HCT116 (cell line): ENCODE results near the gene CFAP61. TPM values are rescaled to one million over a fixed set of nuclear protein-coding genes. Genes with fewer than 3 reads are reported as not detected.

Experiments
- ATAC-seq: fragments of 200-7000 bp; cut with Tn5 transposase; 2 replicates; pipeline ENCODE4 v1.9.1; 2020; ENCODE audit warnings: mild to moderate bottlenecking, moderate library complexity
- BruUV-seq: library from RNA; stranded (reverse); fragments of 400-500 nt; replicated peaks from 2 replicates; lab custom pipeline; 2021; lab: Mats Ljungman, UMichigan
- CTCF ChIA-PET: fragments of 300-600 bp; sonication (Branson Sonifier 250); formaldehyde crosslinking; loops from one replicate; lab custom pipeline; 2021; ENCODE audit warnings: antibody characterized with exemption; lab: Charles Lee
- POLR2A ChIA-PET: fragments of 300-600, 350-600 bp; sonication (Branson Sonifier 250); formaldehyde crosslinking; loops from one replicate; lab custom pipeline; 2021; ENCODE audit warnings: antibody characterized with exemption; lab: Charles Lee
- RAD21 ChIA-PET, 2 experiments: fragments of 300-600 bp; sonication (Branson Sonifier 250); formaldehyde crosslinking; loops; one replicate each; lab custom pipeline; 2023; ENCODE audit warnings: low total read pairs in 2 of 2; ENCODE audit not compliant: uncharacterized antibody in 2 of 2, unreplicated experiment in 2 of 2, low non-redundant PET in 1 of 2; lab: Charles Lee
- DNase-seq: peaks from one replicate; pipeline ENCODE4 v3.0.0-alpha.2; 2010; ENCODE audit warnings: low read depth, low spot score
- H2AFZ ChIP-seq: fragments of 200-600 bp; shearing (Covaris generic), sonication (generic); 2 replicates; pipeline ENCODE4 v1.6.1; 2017; ENCODE audit warnings: low read depth, mixed run types, mixed read lengths, antibody characterized with exemption, low read length; ENCODE audit not compliant: poor library complexity, severe bottlenecking
- H3K27ac ChIP-seq: 2 replicates; pipeline ENCODE4 v1.5.1; 2012; ENCODE audit warnings: low read depth, low read length
- H3K27me3 ChIP-seq: fragments of 200-600 bp; sonication (generic); 2 replicates; pipeline ENCODE4 v1.6.1; 2016; ENCODE audit warnings: mixed run types, low read length, mixed read lengths; ENCODE audit not compliant: insufficient read depth
- H3K36me3 ChIP-seq, 2 experiments: fragments of 200-500 bp in 1 of 2; fragments of 200-600 bp in 1 of 2; sonication (Bioruptor generic) in 1 of 2; sonication (generic) in 1 of 2; 2 replicates each; pipeline versions ENCODE4 v1.5.1 to v1.6.1; 2014 to 2016; ENCODE audit warnings: low read length in 2 of 2, inconsistent platforms in 1 of 2, mixed read lengths in 1 of 2, mixed run types in 1 of 2; ENCODE audit not compliant: insufficient read depth in 2 of 2, control insufficient read depth in 1 of 2
- H3K4me1 ChIP-seq, 2 experiments: fragments of 200-600 bp in 1 of 2; sonication (generic) in 1 of 2; 2 replicates each; pipeline versions ENCODE4 v1.5.1 to v1.6.1; 2012 to 2017; ENCODE audit warnings: low read length in 2 of 2, inconsistent platforms in 1 of 2, mild to moderate bottlenecking in 1 of 2, mixed read lengths in 1 of 2, mixed run types in 1 of 2, moderate library complexity in 1 of 2; ENCODE audit not compliant: insufficient read depth in 2 of 2, control insufficient read depth in 1 of 2
- H3K4me2 ChIP-seq: fragments of 200-600 bp; sonication (generic); 2 replicates; pipeline ENCODE4 v1.6.1; 2017; ENCODE audit warnings: mixed run types, low read length, mixed read lengths
- H3K4me3 ChIP-seq, 2 experiments: fragments of 200-600 bp in 1 of 2; sonication (generic) in 1 of 2; replicated peaks in 1 of 2; 2 replicates each; pipeline ENCODE4 v1.5.1; 2011 to 2016; ENCODE audit warnings: low read length in 2 of 2, control low read depth in 1 of 2, low read depth in 1 of 2, mild to moderate bottlenecking in 1 of 2, mixed read lengths in 1 of 2, mixed run types in 1 of 2
- H3K79me2 ChIP-seq: fragments of 200-600 bp; sonication (generic); 2 replicates; pipeline ENCODE4 v1.6.1; 2017; ENCODE audit warnings: mild to moderate bottlenecking, mixed run types, low read length, moderate library complexity, mixed read lengths; ENCODE audit not compliant: insufficient read depth
- H3K9ac ChIP-seq: fragments of 200-600 bp; sonication (generic); 2 replicates; pipeline ENCODE4 v1.6.1; 2016; ENCODE audit warnings: low read length, mixed read lengths
- H3K9me2 ChIP-seq: fragments of 200-600 bp; sonication (generic), shearing (Covaris generic); 2 replicates; pipeline ENCODE4 v1.6.1; 2017; ENCODE audit warnings: mixed run types, mild to moderate bottlenecking, moderate library complexity; ENCODE audit not compliant: insufficient read depth
- H3K9me3 ChIP-seq, 2 experiments: fragments of 200-500 bp in 1 of 2; fragments of 200-600 bp in 1 of 2; sonication (Bioruptor generic) in 1 of 2; sonication (generic) in 1 of 2; 2 replicates each; pipeline ENCODE4 v1.6.1; 2014 to 2017; ENCODE audit warnings: low read length in 2 of 2, mixed read lengths in 2 of 2, inconsistent platforms in 1 of 2, low read depth in 1 of 2, mild to moderate bottlenecking in 1 of 2, mixed run types in 1 of 2, moderate library complexity in 1 of 2; ENCODE audit not compliant: control insufficient read depth in 1 of 2, insufficient read depth in 1 of 2
- H4K20me1 ChIP-seq: fragments of 200-600 bp; sonication (generic), shearing (Covaris generic); 2 replicates; pipeline ENCODE4 v1.6.1; 2017; ENCODE audit warnings: mixed run types, mild to moderate bottlenecking, moderate library complexity; ENCODE audit not compliant: insufficient read depth
- ATF3 ChIP-seq: IDR thresholded peaks from 2 replicates; pipeline ENCODE4 v1.6.1; 2012
- CBX3 ChIP-seq: IDR thresholded peaks from 2 replicates; pipeline ENCODE4 v1.6.1; 2012; ENCODE audit warnings: low read depth
- CTCF ChIP-seq, 3 experiments: fragments of 200-600 bp in 1 of 3; sonication (generic) in 1 of 3; IDR thresholded peaks in 2 of 3; conservative IDR thresholded peaks in 1 of 3; 2 replicates each; pipeline ENCODE4 v1.5.1; 2012 to 2017; ENCODE audit warnings: low read depth in 2 of 3, low read length in 2 of 3, antibody characterized with exemption in 1 of 3, borderline replicate concordance in 1 of 3, control low read depth in 1 of 3, mild to moderate bottlenecking in 1 of 3, mixed read lengths in 1 of 3, mixed run types in 1 of 3, moderate library complexity in 1 of 3; ENCODE audit not compliant: insufficient read depth in 1 of 3
- EGR1 ChIP-seq: IDR thresholded peaks from 2 replicates; pipeline ENCODE4 v1.6.1; 2012; ENCODE audit warnings: low read depth
- EZH2 ChIP-seq: fragments of 200-600 bp; sonication (generic); IDR thresholded peaks from 2 replicates; pipeline ENCODE4 v1.6.1; 2017; ENCODE audit warnings: antibody characterized with exemption, mixed run types
- EZH2phosphoT487 ChIP-seq: fragments of 200-600 bp; IDR thresholded peaks from 2 replicates; pipeline ENCODE4 v1.6.1; 2018; ENCODE audit warnings: antibody characterized with exemption, borderline replicate concordance
- POLR2AphosphoS5 ChIP-seq: IDR thresholded peaks from 2 replicates; pipeline ENCODE4 v1.6.1; 2011; ENCODE audit warnings: mild to moderate bottlenecking, low read depth, low read length, moderate library complexity
- RAD21 ChIP-seq: IDR thresholded peaks from 2 replicates; pipeline ENCODE4 v1.6.1; 2012; ENCODE audit warnings: low read depth, mild to moderate bottlenecking
- SIN3A ChIP-seq: IDR thresholded peaks from 2 replicates; pipeline ENCODE4 v1.6.1; 2012; ENCODE audit warnings: low read depth
- SRF ChIP-seq: IDR thresholded peaks from 2 replicates; pipeline ENCODE4 v1.6.1; 2012; ENCODE audit warnings: low read depth
- TCF7L2 ChIP-seq: IDR thresholded peaks from 2 replicates; pipeline ENCODE4 v1.7.0; 2011; ENCODE audit warnings: borderline replicate concordance, inconsistent platforms; ENCODE audit not compliant: insufficient read depth, insufficient read length; ENCODE audit errors: extremely low read depth
- ZNF274 ChIP-seq: fragments of 200-500 bp; sonication (Bioruptor generic); IDR thresholded peaks from 2 replicates; pipeline ENCODE4 v1.6.1; 2014; ENCODE audit warnings: mild to moderate bottlenecking, low read depth, low read length, inconsistent platforms
- intact Hi-C: fragments of 100-400 bp; cut with micrococcal nuclease; formaldehyde crosslinking; loops from 2 replicates; pipeline ENCODE4 v1.10.0; 2022
- total RNA-seq: library from RNA; stranded (reverse); gene quantifications from one replicate; pipeline ENCODE4 v1.2.1, GENCODE V29; 2021; ENCODE audit not compliant: unreplicated experiment
- TF ChIP-seq, protein P1 (sequence below): IDR thresholded peaks from 2 replicates; pipeline ENCODE4 v1.6.1; 2011; ENCODE audit warnings: mild to moderate bottlenecking, low read length, moderate library complexity; ENCODE audit not compliant: insufficient replicate concordance; ENCODE audit errors: extremely low read depth

The CFAP61 gene
- total RNA-seq, 1 experiment from 2014 or later, result 1.7 TPM

- no peak overlapping the region for H3K4me2 ChIP-seq
- H3K79me2 ChIP-seq, result no peaks in the 10 kb centered on the region
- no peak overlapping the region for H3K27ac ChIP-seq
- H3K9me3 ChIP-seq, result no peaks in the 10 kb centered on the region
- H3K9ac ChIP-seq, result no peak overlapping the region
- H3K4me1 ChIP-seq, result no peaks in the 10 kb centered on the region
- BruUV-seq, result no TSS peak
- TF ChIP-seq EGR1 (no peak), ZNF274 (no peak), SRF (no peak)
- TF ChIP-seq, all 23 proteins: peak for 0
- RAD21 ChIA-PET, result no interaction called here
- CTCF ChIA-PET, result no interaction called here
- H2AFZ ChIP-seq, result no peak overlapping the region
- H3K4me3 ChIP-seq, result no peak overlapping the region
- DNase-seq (no peak), ATAC-seq (no peak)
- intact Hi-C loops, result no loop called here
- POLR2A ChIA-PET, result no interaction called here
- no peaks in the 10 kb centered on the region for H3K9me2 ChIP-seq
- H4K20me1 ChIP-seq, result no peaks in the 10 kb centered on the region
- no peaks in the 10 kb centered on the region for H3K27me3 ChIP-seq
- no peaks in the 10 kb centered on the region for H3K36me3 ChIP-seq
Measured at GRCh38 chr20:20275636-20276035, 223.3 kb downstream of the CFAP61 start.

GRCh38 chr20:20276811-20277530 is 224.6 kb downstream of the CFAP61 start:
- ChIA-PET RAD21 (no interaction called here), POLR2A (no interaction called here), CTCF (no interaction called here)
- Histone ChIP-seq H3K4me3 (no peak overlapping the region), H3K4me2 (no peak overlapping the region), H3K27me3 (no peaks in the 10 kb centered on the region), H2AFZ (no peak overlapping the region), H3K79me2 (no peaks in the 10 kb centered on the region), H3K9me2 (no peaks in the 10 kb centered on the region), H4K20me1 (no peaks in the 10 kb centered on the region), H3K36me3 (no peaks in the 10 kb centered on the region), H3K4me1 (no peaks in the 10 kb centered on the region), H3K27ac (no peak overlapping the region), H3K9ac (no peak overlapping the region), H3K9me3 (no peaks in the 10 kb centered on the region)
- intact Hi-C loops, result no loop called here
- DNase-seq, result no peak
- ATAC-seq, result no peak
- no TSS peak for BruUV-seq
- TF ChIP-seq, protein P1, sequence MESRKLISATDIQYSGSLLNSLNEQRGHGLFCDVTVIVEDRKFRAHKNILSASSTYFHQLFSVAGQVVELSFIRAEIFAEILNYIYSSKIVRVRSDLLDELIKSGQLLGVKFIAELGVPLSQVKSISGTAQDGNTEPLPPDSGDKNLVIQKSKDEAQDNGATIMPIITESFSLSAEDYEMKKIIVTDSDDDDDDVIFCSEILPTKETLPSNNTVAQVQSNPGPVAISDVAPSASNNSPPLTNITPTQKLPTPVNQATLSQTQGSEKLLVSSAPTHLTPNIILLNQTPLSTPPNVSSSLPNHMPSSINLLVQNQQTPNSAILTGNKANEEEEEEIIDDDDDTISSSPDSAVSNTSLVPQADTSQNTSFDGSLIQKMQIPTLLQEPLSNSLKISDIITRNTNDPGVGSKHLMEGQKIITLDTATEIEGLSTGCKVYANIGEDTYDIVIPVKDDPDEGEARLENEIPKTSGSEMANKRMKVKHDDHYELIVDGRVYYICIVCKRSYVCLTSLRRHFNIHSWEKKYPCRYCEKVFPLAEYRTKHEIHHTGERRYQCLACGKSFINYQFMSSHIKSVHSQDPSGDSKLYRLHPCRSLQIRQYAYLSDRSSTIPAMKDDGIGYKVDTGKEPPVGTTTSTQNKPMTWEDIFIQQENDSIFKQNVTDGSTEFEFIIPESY, result no peak
- TF ChIP-seq TCF7L2, result no peak
- no peak for TF ChIP-seq POLR2AphosphoS5
- no peak for TF ChIP-seq ZNF274
- no peak for TF ChIP-seq CTCF (IDR thresholded peaks at IDR 0.05 in 2 of 3, conservative IDR thresholded peaks at IDR 0.05 in 1 of 3; ENCODE audit: borderline replicate concordance in 1 of 3, insufficient read depth in 1 of 3, low read depth in 2 of 3, low read length in 2 of 3)
- no peak for TF ChIP-seq CBX3
- no peak for TF ChIP-seq RAD21
- TF ChIP-seq ATF3, result no peak
- no peak for TF ChIP-seq SIN3A
- no peak for TF ChIP-seq EZH2phosphoT487
- TF ChIP-seq SRF, result no peak
- no peak for TF ChIP-seq EZH2
